Measurements from ENCODE around the gene RTL9. TPM values are rescaled to one million over a fixed set of nuclear protein-coding genes. Genes with fewer than 3 reads are reported as not detected.
"Not testable (repeated sequence)": the region's sequence is repeated elsewhere in the genome, so short reads cannot be mapped to it uniquely, and the experiment has no call there.

The RTL9 gene
- total RNA-seq = under 0.01 TPM

DNA sequence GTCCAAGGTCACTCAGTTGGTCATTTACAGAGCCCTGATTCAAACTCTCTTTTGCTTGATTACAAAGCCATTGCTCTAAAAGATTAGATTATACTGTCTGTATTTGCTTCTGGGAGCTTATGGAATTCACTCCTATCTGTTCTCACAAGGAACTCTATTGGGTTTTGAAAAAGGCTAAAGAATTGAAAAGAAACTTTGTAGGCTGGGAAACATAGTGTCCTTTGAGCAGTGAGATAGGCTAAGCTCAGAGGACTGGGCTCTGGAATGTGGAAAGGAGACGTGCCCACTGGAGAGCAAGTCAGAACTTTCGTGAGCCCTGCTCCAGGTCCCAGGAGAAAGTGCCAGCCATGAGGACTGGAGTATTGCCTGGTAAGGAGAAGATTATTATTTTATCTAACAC lies at the start of gene RTL9:
Gene RTL9, plus strand, starts transcription at position 301 of the 400 bp plus-strand sequence. CDS start 91,770 bp downstream, outside the sequence.
- FAIRE-seq = no peak
- no peak for DNase-seq (ENCODE audit: low spot score in 2 of 2)

DNA sequence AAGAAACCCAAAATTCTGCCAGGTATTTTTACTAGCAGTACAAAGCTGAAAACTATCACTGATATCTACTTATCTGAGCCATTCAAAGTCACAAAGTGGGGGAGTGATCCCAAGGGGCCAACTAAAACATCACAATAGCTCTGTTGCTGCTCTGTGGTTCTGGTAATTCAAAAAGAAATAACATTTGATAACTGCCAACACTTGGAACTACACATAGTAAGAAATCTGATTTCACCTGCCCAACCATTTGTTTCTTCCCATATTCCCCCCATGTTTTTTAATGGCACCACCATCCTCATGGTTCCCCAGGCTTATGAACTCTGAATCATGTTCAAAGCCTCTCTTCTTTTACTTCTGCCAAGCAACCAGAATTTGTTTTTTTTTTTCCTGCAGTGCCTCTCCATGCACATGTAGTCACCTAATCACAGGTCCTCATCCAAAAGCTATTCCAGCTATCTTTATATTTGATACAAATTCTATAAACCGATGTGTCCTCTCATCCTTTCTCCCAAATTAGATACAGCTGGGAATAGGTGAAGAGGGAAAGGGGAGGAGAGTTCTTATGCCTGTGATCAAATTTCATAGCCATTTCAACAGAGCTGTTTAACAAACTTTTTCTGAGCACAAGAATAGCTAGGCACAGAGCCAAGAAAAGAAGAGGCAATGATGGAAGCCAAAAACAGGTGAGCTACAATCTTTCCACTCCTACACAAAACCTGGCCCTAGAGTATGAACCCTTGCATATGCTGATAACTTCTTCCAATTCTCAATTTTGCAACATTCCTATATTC lies 48.5 kb upstream of the RTL9 start:
- DNase-seq (ENCODE audit: low spot score in 2 of 2) (no peak), FAIRE-seq (no peak)

- DNase-seq (ENCODE audit: low spot score in 2 of 2) = no peak
- no peak for FAIRE-seq
Observed at GRCh38 chrX:110310896-110311295, 47.8 kb upstream of the RTL9 start.

DNA sequence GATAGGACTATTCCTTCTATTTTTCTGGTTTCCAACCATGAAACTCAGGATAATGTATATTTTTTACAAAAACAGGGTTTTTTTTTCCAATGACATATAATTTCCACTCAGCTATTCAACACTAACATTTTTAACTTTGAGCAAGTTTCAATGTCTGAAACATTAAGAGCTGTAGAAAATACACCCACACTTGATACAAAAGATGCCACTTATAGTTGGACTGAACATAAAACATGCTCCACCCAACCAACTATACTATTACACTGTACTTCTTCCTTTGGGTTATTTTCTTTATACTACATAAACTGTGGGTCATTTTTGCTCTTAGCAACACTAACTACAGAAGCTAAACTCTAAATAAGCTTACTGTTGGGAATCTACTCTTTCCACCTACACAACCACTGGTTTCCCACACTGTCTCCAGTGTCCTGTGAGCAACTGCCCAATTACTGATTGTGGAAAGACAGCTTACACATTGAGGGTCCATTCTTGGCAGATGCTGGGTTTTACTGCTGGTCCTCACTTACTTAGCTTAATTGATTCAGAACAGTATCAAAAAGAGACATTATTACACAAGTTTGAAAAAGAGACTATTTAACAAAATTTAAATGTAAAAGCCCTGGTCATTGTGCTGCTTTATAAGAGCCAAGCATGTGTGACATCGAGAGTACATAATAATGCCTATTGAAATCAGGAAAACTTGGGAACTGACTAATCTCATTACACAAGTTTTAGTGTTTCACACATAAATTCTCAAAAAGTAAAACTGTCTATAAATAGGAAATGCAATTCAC lies 47.0 kb upstream of the RTL9 start:
- FAIRE-seq (no peak), DNase-seq (ENCODE audit: low spot score in 2 of 2) (no peak)

GRCh38 chrX:110315551-110315950 lies 43.1 kb upstream of the RTL9 start:
- FAIRE-seq = no peak
- no peak for DNase-seq (ENCODE audit: low spot score in 2 of 2)

- no peak for FAIRE-seq
- DNase-seq (ENCODE audit: low spot score in 2 of 2) = no peak
Observed at GRCh38 chrX:110316351-110317060, 42.1 kb upstream of the RTL9 start.

DNA sequence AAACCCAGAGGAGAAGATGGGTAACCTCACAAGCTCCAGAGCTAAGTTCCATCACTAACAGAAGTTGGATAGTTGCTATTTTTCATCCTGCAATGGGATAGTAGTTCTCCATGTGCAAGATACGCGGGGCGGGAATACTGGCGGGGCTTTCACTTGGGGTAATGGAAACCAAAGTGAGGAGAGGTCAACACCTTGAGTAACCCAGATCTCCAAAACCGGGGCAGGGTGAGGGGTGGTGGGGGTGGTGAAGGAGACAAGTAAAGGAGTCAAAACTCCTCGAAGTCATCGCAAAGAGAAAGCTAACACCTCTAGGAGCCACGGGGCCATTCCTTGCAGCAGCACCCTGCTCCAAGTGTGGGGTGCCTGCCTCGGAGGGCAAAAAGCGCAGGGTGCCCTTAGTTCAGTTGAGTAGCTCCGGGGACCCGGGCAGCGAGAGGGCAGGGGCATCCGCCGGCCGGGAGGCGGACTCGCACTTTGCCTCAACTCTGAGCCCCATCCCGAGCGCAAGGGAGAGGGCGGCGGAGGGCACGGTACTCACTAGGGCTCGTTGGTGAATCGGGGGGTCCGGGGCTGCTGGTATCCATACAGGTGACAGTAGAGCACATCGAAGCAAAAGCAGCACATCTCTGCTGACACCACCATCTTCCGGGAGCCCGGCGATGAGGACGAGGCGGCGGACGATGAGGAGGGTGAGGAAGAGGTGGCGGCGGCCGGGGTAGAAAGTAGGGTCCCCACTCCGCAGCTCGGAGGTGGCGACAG lies 41.4 kb upstream of the RTL9 start:
- FAIRE-seq (no peak), DNase-seq (ENCODE audit: low spot score in 2 of 2) (peak; percentile 13 to 40)

DNA sequence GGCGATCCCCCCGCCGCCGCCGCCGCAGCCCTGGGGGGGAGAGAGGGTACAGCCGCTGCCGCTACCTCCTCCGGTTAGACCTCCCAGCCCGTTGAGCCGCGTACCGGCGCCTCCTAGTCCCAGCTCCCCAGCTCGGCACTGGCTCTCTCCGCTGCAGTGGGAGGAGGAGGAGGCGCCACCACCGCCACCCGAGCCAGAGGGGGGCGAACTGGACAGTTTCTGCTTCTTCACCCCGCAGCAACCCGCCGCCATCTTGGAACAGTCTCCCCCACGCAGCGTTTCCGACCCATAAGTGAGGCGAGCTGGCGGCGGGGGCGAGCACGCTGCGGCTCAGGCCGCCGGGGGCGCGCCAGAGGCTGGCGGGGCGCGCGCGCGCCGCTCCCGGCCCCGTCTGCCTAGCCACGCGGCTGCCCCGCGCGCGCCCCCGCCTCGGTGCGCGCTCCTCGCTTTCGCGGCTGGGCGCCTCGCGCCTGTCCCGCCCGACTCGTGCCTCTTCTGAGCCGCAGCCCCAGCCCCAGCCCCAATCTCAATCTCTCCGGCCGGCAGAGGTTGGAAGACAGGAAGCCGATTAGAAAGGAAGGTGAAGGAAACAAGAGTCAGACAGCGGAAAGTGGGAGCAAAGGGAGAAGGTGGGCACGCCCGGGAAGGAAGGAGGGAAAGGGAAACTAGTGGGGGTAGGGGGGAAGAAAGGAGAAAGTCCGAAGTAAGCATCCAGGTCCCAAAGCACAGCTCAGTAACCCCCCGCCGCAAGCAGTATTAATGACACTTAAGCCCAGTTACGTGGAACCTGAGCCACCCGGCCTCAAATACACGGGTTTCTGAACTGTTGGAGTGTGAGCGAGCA lies 40.6 kb upstream of the RTL9 start, which contains the start of gene AMMECR1:
Gene AMMECR1, minus strand, starts transcription at position 266 of the 844 bp plus-strand sequence. Its CDS starts 14 bp downstream, at position 252.
- no peak for FAIRE-seq
- peak; percentile 74 to 80 for DNase-seq (ENCODE audit: low spot score in 2 of 2)

DNA sequence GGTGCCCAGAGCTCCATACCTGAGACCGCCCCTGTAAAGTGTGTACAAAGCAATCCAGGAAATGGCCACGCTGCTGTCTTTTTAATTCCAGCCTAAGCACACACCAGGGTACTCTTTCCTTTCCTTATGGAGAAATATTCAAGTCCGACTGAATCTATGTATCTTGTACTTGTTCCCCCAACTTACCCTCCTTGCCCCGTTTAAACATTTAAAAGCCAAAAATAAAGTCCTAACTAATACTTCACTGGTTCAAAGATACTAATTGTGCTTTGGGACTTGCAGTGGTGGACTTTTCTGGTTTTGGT lies 40.0 kb upstream of the RTL9 start:
- DNase-seq (ENCODE audit: low spot score in 2 of 2) = no peak
- FAIRE-seq = no peak

DNA sequence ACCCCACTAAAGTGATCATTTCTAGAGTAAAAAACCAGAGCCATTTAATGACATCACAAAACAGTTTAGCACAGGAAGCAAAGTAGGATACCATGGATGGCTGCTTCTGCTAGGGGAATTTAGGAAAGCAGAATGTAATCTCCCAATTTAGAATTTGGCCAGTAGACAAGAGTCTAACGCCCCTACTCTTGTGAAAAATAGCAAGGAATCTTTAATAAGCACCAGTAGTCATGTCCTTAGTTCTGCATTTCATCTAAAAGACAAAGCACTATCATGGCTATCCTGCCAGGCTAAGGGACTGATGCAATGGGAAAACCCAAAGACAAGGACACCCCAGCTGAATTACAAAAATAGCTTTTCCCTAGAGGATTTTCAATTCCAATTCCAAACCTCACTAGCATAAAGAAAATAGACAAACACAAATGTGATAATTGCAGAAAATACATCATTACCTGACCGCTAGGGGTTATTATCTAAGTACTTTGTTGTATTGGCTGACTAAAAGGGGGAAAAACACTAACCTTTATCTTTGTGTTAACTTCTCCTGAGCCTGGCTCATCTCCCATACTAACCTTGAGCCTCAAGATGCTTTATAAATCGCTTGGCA lies 38.2 kb upstream of the RTL9 start:
- FAIRE-seq (no peak), DNase-seq (ENCODE audit: low spot score in 2 of 2) (no peak)

- DNase-seq (ENCODE audit: low spot score in 2 of 2) (no peak), FAIRE-seq (no peak)
Observed at GRCh38 chrX:110321081-110321480, 37.6 kb upstream of the RTL9 start.

DNA sequence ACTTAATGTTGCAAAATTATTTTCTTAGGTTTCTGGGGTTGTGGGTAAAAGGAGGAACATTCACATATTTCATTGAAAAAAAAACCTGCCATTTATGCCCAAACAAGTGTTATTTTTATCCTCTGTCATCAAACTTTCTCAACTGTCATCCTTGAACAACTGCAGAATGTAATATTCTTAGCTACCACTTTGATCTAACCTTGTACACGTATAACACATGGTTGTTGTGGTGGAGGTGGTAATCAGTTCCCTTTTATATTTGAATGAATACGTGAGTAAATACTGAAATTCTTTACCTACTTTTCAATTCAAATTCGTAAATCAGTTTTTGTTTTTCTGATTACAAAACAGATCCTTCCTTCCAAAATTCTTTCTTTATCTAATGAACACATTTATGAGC lies 37.0 kb upstream of the RTL9 start:
- FAIRE-seq = no peak
- no peak for DNase-seq (ENCODE audit: low spot score in 2 of 2)

- DNase-seq (ENCODE audit: low spot score in 2 of 2) (no peak), FAIRE-seq (no peak)
Observed at GRCh38 chrX:110322603-110323002, 36.0 kb upstream of the RTL9 start.

DNA sequence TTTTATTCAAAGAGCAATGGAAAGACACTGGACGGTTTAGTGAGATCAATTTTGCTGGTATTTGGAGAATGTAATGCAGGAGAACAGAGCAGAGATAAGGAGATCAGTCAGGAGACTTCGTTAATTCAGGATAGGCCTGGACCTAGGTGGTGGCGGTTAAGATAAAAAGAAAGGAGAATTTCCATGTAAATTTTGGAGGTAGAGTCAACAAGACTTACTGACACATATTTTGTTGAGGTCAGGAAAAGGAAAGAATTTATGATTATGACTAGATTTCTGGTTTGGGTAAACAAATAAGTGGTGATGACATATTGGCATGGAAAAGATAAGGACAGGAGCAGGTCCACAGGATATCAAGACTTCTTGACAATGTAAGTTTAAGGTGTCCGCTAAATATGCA lies 31.9 kb upstream of the RTL9 start:
- DNase-seq (ENCODE audit: low spot score in 2 of 2) (no peak), FAIRE-seq (no peak)

GRCh38 chrX:110327336-110327735 lies 31.3 kb upstream of the RTL9 start:
- no peak for FAIRE-seq
- DNase-seq (ENCODE audit: low spot score in 2 of 2) = no peak

DNA sequence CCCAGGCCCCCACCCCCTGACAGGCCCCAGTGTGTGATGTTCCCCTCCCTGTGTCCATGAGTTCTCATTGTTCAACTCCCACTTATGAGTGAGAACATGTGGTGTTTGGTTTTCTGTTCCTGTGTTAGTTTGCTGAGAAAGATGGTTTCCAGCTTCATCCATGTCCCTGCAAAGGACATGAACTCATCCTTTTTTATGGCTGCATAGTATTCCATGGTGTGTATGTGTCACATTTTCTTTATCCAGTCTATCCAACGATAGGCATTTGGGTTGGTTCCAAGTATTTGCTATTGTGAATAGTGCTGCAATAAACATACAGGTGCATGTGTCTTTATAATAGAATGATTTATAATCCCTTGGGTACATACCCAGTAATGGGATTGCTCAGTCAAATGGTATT lies 30.0 kb upstream of the RTL9 start:
- DNase-seq (ENCODE audit: low spot score in 2 of 2); FAIRE-seq: not testable (repeated sequence)

- no peak for FAIRE-seq
Observed at GRCh38 chrX:110331444-110332030, 27.1 kb upstream of the RTL9 start.

DNA sequence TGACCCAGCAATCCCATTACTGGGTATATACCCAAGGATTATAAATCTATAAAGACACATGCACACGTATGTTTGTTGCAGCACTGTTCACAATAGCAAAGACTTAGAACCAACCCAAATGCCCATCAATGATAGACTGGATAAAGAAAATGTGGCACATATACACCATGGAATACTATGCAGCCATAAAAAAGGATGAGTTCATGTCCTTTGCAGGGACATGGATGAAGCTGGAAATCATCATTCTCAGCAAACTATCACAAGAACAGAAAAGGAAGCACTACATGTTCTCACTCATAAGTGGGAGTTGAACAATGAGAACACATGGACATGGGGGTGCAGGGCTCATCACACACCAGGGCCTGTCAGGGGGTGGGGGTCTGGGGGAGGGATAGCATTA lies 25.2 kb upstream of the RTL9 start:
- not testable (repeated sequence) for FAIRE-seq; DNase-seq (ENCODE audit: low spot score in 2 of 2)

More at GRCh38 chrX:110331444-110332030, 27.1 kb upstream of the RTL9 start:
- DNase-seq (ENCODE audit: low spot score in 2 of 2) = no peak

GRCh38 chrX:110338935-110339334 lies 19.7 kb upstream of the RTL9 start:
- DNase-seq (ENCODE audit: low spot score in 2 of 2) (no peak), FAIRE-seq (no peak)

Measured in frontal cortex (tissue), 4 donors.